SK-N-SH (cell line): ENCODE results near the gene SPRY2.

Experiments used
- CTCF ChIP-seq: fragments of 200-600 bp; sonication (generic); IDR thresholded peaks from 2 replicates; pipeline ENCODE4 v1.6.1; 2017; ENCODE audit warnings: antibody characterized with exemption, mild to moderate bottlenecking, moderate library complexity
- EP300 ChIP-seq, 2 experiments: IDR thresholded peaks; 2 replicates each; pipeline versions ENCODE4 v1.4.0 to v1.6.1; 2012; ENCODE audit warnings: borderline replicate concordance in 1 of 2, low read depth in 1 of 2, low read length in 1 of 2
- PBX3 ChIP-seq: IDR thresholded peaks from 2 replicates; pipeline ENCODE4; 2012
- TF ChIP-seq, protein P1 (sequence below): IDR thresholded peaks from 2 replicates; pipeline ENCODE4 v1.4.0; 2012; ENCODE audit warnings: low read depth
- TF ChIP-seq, protein P2 (sequence below): fragments of 150-350 bp; IDR thresholded peaks from 2 replicates; pipeline ENCODE4 v1.6.1; 2016; ENCODE audit warnings: mild to moderate bottlenecking, low read depth, low read length

DNA sequence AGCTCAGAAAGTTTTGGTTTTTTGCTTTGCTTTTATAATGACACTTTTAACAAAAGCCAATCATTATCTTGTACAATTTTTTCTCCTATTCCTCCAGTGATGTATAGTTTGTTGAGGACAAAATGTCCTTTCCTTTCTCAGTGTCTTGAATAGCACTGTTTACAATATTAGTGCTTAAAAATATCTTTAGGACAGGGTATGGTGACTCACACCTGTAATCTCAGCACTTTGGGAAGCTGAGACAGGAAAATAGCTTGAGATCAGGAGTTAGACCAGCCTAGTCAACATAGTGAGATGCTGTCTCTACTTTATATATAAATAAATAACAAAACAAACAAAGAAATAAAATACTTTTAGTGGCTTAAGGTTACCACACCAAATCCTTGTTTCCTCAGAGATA is 41.9 kb downstream of the SPRY2 start:
- TF ChIP-seq, protein P1, sequence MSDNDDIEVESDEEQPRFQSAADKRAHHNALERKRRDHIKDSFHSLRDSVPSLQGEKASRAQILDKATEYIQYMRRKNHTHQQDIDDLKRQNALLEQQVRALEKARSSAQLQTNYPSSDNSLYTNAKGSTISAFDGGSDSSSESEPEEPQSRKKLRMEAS = no peak
- TF ChIP-seq CTCF = no peak
- no peak for TF ChIP-seq PBX3
- TF ChIP-seq, protein P2, sequence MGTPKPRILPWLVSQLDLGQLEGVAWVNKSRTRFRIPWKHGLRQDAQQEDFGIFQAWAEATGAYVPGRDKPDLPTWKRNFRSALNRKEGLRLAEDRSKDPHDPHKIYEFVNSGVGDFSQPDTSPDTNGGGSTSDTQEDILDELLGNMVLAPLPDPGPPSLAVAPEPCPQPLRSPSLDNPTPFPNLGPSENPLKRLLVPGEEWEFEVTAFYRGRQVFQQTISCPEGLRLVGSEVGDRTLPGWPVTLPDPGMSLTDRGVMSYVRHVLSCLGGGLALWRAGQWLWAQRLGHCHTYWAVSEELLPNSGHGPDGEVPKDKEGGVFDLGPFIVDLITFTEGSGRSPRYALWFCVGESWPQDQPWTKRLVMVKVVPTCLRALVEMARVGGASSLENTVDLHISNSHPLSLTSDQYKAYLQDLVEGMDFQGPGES = no peak
- TF ChIP-seq EP300 (IDR thresholded peaks at IDR 0.05; ENCODE audit: borderline replicate concordance in 1 of 2, low read depth in 1 of 2, low read length in 1 of 2) = no peak
